Keratinocyte (primary cell): ENCODE data around the gene CCL19. TPM values are rescaled to one million over a fixed set of nuclear protein-coding genes. Genes with fewer than 3 reads are reported as not detected.

Experiments used
- DNase-seq: peaks from one replicate; pipeline ENCODE4 v3.0.0-alpha.2; 2011; ENCODE audit warnings: low read depth, missing footprints, low spot score
- FAIRE-seq: peaks from 2 replicates; lab custom pipeline; 2011; peaks lifted over from hg19 to GRCh38; lab: Jason Lieb, UNC
- H2AFZ ChIP-seq: 2 replicates; pipeline ENCODE4 v1.6.0; 2012; ENCODE audit warnings: low read length, control low read depth, inconsistent platforms; ENCODE audit not compliant: control insufficient read depth
- H3K27ac ChIP-seq: 2 replicates; pipeline ENCODE4 v1.5.1; 2011; ENCODE audit warnings: low read length; ENCODE audit not compliant: control insufficient read depth, insufficient read depth
- H3K27me3 ChIP-seq: 3 replicates; pipeline ENCODE4 v1.6.0; 2011; ENCODE audit warnings: low read length; ENCODE audit not compliant: control insufficient read depth, insufficient read depth; ENCODE audit errors: extremely low read depth
- H3K36me3 ChIP-seq, 2 experiments: 2 replicates in 1 of 2; 3 replicates in 1 of 2; pipeline ENCODE4 v1.5.1; 2011; ENCODE audit warnings: low read length in 2 of 2, mild to moderate bottlenecking in 1 of 2; ENCODE audit not compliant: control insufficient read depth in 2 of 2, insufficient read depth in 2 of 2; ENCODE audit errors: extremely low read depth in 1 of 2
- H3K4me1 ChIP-seq: 3 replicates; pipeline ENCODE4 v1.5.1; 2011; ENCODE audit warnings: low read length; ENCODE audit not compliant: control insufficient read depth, insufficient read depth; ENCODE audit errors: extremely low read depth
- H3K4me2 ChIP-seq: 3 replicates; pipeline ENCODE4 v1.6.0; 2011; ENCODE audit warnings: low read depth, low read length; ENCODE audit not compliant: control insufficient read depth, insufficient read depth; ENCODE audit errors: extremely low read depth
- H3K4me3 ChIP-seq, 3 experiments: fragments of 200-600 bp in 1 of 3; sonication (generic) in 1 of 3; 2 replicates in 2 of 3; 3 replicates in 1 of 3; pipeline ENCODE4 v1.5.1; 2011 to 2016; ENCODE audit warnings: low read length in 3 of 3, mild to moderate bottlenecking in 3 of 3, control low read depth in 2 of 3, inconsistent platforms in 1 of 3, low read depth in 1 of 3, mixed read lengths in 1 of 3, mixed run types in 1 of 3, moderate library complexity in 1 of 3; ENCODE audit not compliant: control insufficient read depth in 2 of 3, insufficient read depth in 2 of 3; ENCODE audit errors: extremely low read depth in 1 of 3
- H3K79me2 ChIP-seq: 2 replicates; pipeline ENCODE4 v1.6.0; 2012; ENCODE audit warnings: low read length; ENCODE audit not compliant: control insufficient read depth, insufficient read depth
- H3K9ac ChIP-seq: 3 replicates; pipeline ENCODE4 v1.6.0; 2011; ENCODE audit warnings: low read length; ENCODE audit not compliant: control insufficient read depth, insufficient read depth; ENCODE audit errors: extremely low read depth
- H3K9me1 ChIP-seq: 3 replicates; pipeline ENCODE4 v1.6.0; 2011; ENCODE audit warnings: low read length; ENCODE audit not compliant: control insufficient read depth, insufficient read depth; ENCODE audit errors: extremely low read depth
- H3K9me3 ChIP-seq: 2 replicates; pipeline ENCODE4 v1.5.1; 2012; ENCODE audit warnings: low read depth, low read length; ENCODE audit not compliant: control insufficient read depth
- H4K20me1 ChIP-seq: 3 replicates; pipeline ENCODE4 v1.6.0; 2011; ENCODE audit warnings: low read length; ENCODE audit not compliant: control insufficient read depth, insufficient read depth; ENCODE audit errors: extremely low read depth
- EZH2 ChIP-seq: IDR thresholded peaks from one replicate; pipeline ENCODE4 v1.6.1; 2012; ENCODE audit warnings: inconsistent platforms, mild to moderate bottlenecking, low read length, moderate library complexity
- dilution Hi-C: fragments of 300-500 bp; cut with MboI; formaldehyde crosslinking; loops from one replicate; pipeline ENCODE4 v1.7.0; 2020; ENCODE audit warnings: low sequenced_read_pairs; ENCODE audit not compliant: extremely low pct_ligation_motif_present
- polyA plus RNA-seq, 5 experiments: library from polyadenylated mRNA; depleted of rRNA in 3 of 5; stranded (reverse) in 3 of 5; stranded (forward) in 1 of 5; unstranded in 1 of 5; fragments of >200 nt; gene quantifications; 1 replicate in 1 of 5; 2 replicates in 3 of 5; 3 replicates in 1 of 5; pipeline versions ENCODE4 v1.2.1 to v1.2.3, GENCODE V29; 2011 to 2012; ENCODE audit warnings: missing spikeins in 2 of 5, low read depth in 1 of 5, low replicate concordance in 1 of 5
- TF ChIP-seq, protein P1 (sequence below), 3 experiments: IDR thresholded peaks in 1 of 3; conservative IDR thresholded peaks in 1 of 3; optimal IDR thresholded peaks in 1 of 3; 2 replicates in 2 of 3; 3 replicates in 1 of 3; pipeline versions ENCODE3 to v1.5.1; 2011; ENCODE audit warnings: low read length in 3 of 3, mild to moderate bottlenecking in 3 of 3, moderate library complexity in 2 of 3, control low read depth in 1 of 3, inconsistent platforms in 1 of 3; ENCODE audit not compliant: insufficient read depth in 2 of 3; ENCODE audit errors: extremely low read depth in 1 of 3

CCL19 gene
- polyA plus RNA-seq, 1 donor (not counting 4 experiments of a cell fraction or from before 2014, with no cell fraction given), result not detected

DNA sequence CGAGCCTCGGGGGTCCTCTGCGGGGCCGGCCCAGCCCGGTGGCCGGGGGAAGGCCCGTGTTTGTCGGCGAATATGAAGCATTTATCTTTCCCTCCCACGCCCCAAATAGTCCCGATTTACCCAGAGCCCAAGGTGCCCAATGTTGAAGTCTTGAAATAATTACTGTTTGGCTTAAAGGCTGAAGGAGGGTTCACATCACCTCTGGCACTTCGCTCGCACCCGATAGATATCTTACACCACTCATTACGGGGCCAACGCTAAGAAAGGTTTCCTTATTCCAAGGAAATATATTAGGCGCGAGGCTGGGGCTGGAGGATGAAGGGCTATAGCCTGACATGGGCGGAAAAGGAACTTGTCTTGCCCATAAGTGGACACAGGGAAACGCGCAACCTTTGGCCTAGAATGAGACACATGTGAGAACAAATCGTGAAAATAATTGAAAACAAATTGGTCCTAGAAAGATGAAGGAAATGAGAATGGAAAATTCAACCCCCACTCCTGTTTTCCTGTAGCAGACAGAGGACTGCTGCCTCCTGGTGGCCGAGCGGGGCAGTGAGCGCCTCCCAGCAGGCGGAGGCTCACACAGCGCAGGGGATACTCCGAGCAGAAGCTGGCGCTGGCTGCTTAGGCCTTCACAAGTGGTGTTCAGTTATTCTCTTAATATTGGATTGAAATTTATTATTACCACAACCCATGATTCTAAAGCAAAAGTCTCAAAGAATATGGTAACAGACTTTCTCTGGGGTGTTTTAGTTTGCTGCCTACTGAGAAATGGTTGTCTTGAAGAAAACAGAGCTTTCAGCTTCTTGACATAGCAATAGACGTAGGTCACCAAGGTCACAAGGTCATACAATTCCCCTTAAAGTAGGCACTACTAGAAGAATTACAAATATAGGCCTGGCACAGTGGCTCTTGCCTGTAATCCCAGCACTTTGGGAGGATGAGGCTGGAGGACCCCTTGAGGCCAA, 11.0 kb upstream of the CCL19 start:
- Histone ChIP-seq H3K4me2 (peak overlapping the region; percentile 99), H3K36me3 (no peaks in the 10 kb centered on the region), H3K9me3 (no peaks in the 10 kb centered on the region), H3K4me1 (peaks cover 12% of the 10 kb centered on the region), H3K4me3 (peak overlapping the region; percentile 61 to 79 (median 69)), H3K9ac (peak overlapping the region; percentile 70), H2AFZ (peak overlapping the region; percentile 71), H3K27me3 (no peaks in the 10 kb centered on the region), H3K79me2 (no peaks in the 10 kb centered on the region), H3K27ac (peak overlapping the region; percentile 50), H3K9me1 (no peaks in the 10 kb centered on the region), H4K20me1 (no peaks in the 10 kb centered on the region)
- FAIRE-seq (peak; percentile 78), DNase-seq (peak; percentile 23)
- dilution Hi-C loops, result no loop called here
- TF ChIP-seq, protein P1, sequence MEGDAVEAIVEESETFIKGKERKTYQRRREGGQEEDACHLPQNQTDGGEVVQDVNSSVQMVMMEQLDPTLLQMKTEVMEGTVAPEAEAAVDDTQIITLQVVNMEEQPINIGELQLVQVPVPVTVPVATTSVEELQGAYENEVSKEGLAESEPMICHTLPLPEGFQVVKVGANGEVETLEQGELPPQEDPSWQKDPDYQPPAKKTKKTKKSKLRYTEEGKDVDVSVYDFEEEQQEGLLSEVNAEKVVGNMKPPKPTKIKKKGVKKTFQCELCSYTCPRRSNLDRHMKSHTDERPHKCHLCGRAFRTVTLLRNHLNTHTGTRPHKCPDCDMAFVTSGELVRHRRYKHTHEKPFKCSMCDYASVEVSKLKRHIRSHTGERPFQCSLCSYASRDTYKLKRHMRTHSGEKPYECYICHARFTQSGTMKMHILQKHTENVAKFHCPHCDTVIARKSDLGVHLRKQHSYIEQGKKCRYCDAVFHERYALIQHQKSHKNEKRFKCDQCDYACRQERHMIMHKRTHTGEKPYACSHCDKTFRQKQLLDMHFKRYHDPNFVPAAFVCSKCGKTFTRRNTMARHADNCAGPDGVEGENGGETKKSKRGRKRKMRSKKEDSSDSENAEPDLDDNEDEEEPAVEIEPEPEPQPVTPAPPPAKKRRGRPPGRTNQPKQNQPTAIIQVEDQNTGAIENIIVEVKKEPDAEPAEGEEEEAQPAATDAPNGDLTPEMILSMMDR (optimal IDR thresholded peaks at IDR 0.05 in 1 of 3, IDR thresholded peaks at IDR 0.05 in 1 of 3, conservative IDR thresholded peaks at IDR 0.05 in 1 of 3; ENCODE audit: extremely low read depth in 1 of 3, insufficient read depth in 2 of 3, low read length in 3 of 3), result peak; percentile 96 to 99 (median 97)
- TF ChIP-seq EZH2, result no peak

DNA sequence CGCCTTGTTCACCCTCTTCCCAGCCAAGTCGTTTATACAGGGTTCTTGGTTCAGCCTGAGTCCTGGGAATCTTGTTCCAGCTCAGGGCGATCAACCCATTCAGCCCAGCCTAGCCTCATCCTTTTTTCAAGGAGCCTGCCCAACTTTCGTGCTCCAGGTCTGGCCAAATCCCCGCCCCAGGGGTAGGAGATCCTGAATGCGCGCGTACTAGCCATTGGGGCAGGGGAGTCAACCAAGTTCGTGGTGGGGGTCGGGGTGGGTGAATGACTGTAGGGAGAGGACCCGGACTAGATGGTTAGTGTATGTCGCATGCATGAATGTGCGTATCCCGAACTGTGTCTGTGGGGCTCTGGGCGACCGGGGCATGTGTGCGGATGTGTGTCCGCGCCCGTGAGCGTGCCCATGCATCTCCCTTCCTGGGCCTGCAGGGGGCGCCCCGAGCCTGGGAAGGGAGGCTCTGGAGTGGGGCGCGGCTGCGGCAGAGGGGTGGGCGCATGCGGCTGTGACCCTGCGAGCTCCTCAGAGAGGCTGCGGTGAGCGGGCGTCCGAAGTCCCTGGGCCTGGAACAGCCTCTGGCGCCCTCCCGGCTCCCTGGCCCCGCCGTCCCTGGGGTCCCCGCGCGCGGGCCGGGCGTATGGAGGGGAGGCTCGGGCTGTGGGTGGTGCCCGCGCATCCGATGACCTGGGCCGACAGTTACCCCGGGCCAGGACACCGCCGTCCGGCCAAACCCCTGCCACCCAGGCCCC, 10.1 kb upstream of the CCL19 start:
- no peaks in the 10 kb centered on the region for H4K20me1 ChIP-seq
- H2AFZ ChIP-seq, result peak overlapping the region; percentile 71
- H3K4me3 ChIP-seq, result peak overlapping the region; percentile 61 to 79 (median 69)
- H3K9me1 ChIP-seq, result no peaks in the 10 kb centered on the region
- TF ChIP-seq, protein P1 (optimal IDR thresholded peaks at IDR 0.05 in 1 of 3, IDR thresholded peaks at IDR 0.05 in 1 of 3, conservative IDR thresholded peaks at IDR 0.05 in 1 of 3; ENCODE audit: extremely low read depth in 1 of 3, insufficient read depth in 2 of 3, low read length in 3 of 3), result peak; percentile 62 to 98 (median 94)
- TF ChIP-seq EZH2, result no peak
- no peaks in the 10 kb centered on the region for H3K9me3 ChIP-seq
- FAIRE-seq, result peak; percentile 69
- peak overlapping the region; percentile 50 for H3K27ac ChIP-seq
- H3K27me3 ChIP-seq, result no peaks in the 10 kb centered on the region
- H3K36me3 ChIP-seq, result no peaks in the 10 kb centered on the region
- H3K79me2 ChIP-seq, result no peaks in the 10 kb centered on the region
- H3K4me2 ChIP-seq, result peak overlapping the region; percentile 99
- no peak for DNase-seq
- peaks cover 6% of the 10 kb centered on the region for H3K4me1 ChIP-seq
- dilution Hi-C loops, result no loop called here
- H3K9ac ChIP-seq, result peak overlapping the region; percentile 70
